DOHH2 (cell line): Measurements from ENCODE around the gene DPYD.

Experiments used
- H3F3A ChIP-seq: fragments of 200-600 bp; sonication (generic), shearing (Covaris generic); 2 replicates; pipeline ENCODE4 v1.6.0; 2016; ENCODE audit warnings: antibody characterized with exemption, mild to moderate bottlenecking; ENCODE audit not compliant: control insufficient read depth, insufficient read depth
- H3K27ac ChIP-seq: fragments of 200-600 bp; sonication (generic); 2 replicates; pipeline ENCODE4 v1.5.1; 2014; ENCODE audit warnings: low read depth, mild to moderate bottlenecking, low read length, moderate library complexity
- H3K27me3 ChIP-seq: fragments of 200-600 bp; sonication (generic); 2 replicates; pipeline ENCODE4 v1.6.1; 2014; ENCODE audit warnings: mild to moderate bottlenecking, low read length, mixed read lengths; ENCODE audit not compliant: control insufficient read depth
- H3K36me3 ChIP-seq: fragments of 200-600 bp; sonication (generic); 2 replicates; pipeline ENCODE4 v1.6.1; 2014; ENCODE audit warnings: mild to moderate bottlenecking, low read length, moderate library complexity, mixed read lengths; ENCODE audit not compliant: control insufficient read depth
- H3K4me1 ChIP-seq: fragments of 200-600 bp; sonication (generic); 2 replicates; pipeline ENCODE4 v1.6.1; 2014; ENCODE audit warnings: mild to moderate bottlenecking, low read length, mixed read lengths; ENCODE audit not compliant: control insufficient read depth
- H3K4me2 ChIP-seq: fragments of 200-600 bp; sonication (generic); 2 replicates; pipeline ENCODE4 v1.6.0; 2014; ENCODE audit warnings: mild to moderate bottlenecking, low read length, moderate library complexity
- H3K4me3 ChIP-seq: fragments of 200-600 bp; sonication (generic); 2 replicates; pipeline ENCODE4 v1.5.1; 2014; ENCODE audit warnings: mild to moderate bottlenecking, low read length, mixed read lengths
- H3K79me2 ChIP-seq: fragments of 200-600 bp; sonication (generic); 2 replicates; pipeline ENCODE4 v1.6.1; 2014; ENCODE audit warnings: mild to moderate bottlenecking, low read length, mixed read lengths; ENCODE audit not compliant: control insufficient read depth
- H3K9me2 ChIP-seq: fragments of 200-600 bp; sonication (generic); replicated peaks from 2 replicates; pipeline ENCODE4 v1.6.1; 2014; ENCODE audit warnings: mild to moderate bottlenecking, low read length, mixed read lengths; ENCODE audit not compliant: control insufficient read depth
- H3K9me3 ChIP-seq: fragments of 200-600 bp; sonication (generic); 2 replicates; pipeline ENCODE4 v1.6.1; 2014; ENCODE audit warnings: antibody characterized with exemption, low read length, mixed read lengths; ENCODE audit not compliant: control insufficient read depth, insufficient read depth
- H4K20me1 ChIP-seq: fragments of 200-600 bp; sonication (generic); 2 replicates; pipeline ENCODE4 v1.6.0; 2014; ENCODE audit warnings: low read depth, mild to moderate bottlenecking, antibody characterized with exemption, low read length, moderate library complexity; ENCODE audit not compliant: control insufficient read depth, insufficient read depth
- EZH2phosphoT487 ChIP-seq: fragments of 200-600 bp; sonication (generic); IDR thresholded peaks from 2 replicates; pipeline ENCODE4 v1.6.1; 2017; ENCODE audit warnings: borderline replicate concordance, mild to moderate bottlenecking, antibody characterized with exemption, low read length, moderate library complexity, mixed read lengths
- TF ChIP-seq, protein P1 (sequence below): fragments of 200-600 bp; sonication (generic); IDR thresholded peaks from one replicate; pipeline ENCODE4 v1.5.1; 2014; ENCODE audit warnings: antibody characterized with exemption, mild to moderate bottlenecking, low read depth, low read length; ENCODE audit not compliant: poor library complexity, severe bottlenecking

Gene DPYD

DNA sequence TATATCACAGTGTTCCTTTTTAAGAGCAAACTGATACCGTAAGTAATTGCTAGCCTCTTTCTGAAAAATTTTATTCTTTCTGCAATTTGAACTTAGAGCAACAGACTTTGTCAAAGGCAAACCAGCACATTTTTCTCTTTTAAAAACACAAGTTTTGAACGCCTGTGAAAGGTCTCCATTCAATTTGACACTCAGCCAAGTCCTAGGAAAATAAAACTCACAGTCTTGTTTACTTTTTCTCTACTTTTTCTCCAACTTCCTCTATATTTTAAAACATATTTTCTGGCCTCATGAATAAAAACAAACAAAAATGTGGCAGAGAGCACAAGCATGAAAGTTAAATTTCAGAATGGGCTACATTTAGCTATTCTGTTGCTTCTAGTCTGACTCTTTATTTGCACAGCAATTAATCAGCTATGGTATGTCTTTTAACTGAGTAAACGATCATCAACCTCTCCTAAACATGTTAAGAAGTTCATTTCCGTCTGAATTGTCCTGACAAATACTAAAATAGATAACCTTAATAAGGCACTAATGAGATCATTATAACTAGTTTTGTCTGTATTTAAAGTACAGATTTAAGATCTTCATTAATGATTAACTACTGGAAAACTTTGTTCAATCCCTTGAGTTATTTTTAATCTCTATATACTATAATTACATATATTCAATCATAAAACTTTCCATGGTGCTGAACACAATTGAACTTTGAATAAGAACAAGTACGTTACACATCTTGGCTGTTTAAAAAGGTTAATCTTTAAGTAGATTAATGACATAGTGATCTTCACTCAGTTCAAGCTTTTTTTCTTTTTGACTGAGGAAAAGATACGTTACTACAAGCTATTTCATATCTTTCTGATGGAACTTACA is 648.7 kb downstream of the DPYD start:
- no peak overlapping the region for H3K4me2 ChIP-seq
- H3K27ac ChIP-seq = no peak overlapping the region
- H3K79me2 ChIP-seq = no peaks in the 10 kb centered on the region
- no peaks in the 10 kb centered on the region for H3K4me1 ChIP-seq
- no peaks in the 10 kb centered on the region for H3F3A ChIP-seq
- no peaks in the 10 kb centered on the region for H3K9me2 ChIP-seq
- TF ChIP-seq, protein P1, sequence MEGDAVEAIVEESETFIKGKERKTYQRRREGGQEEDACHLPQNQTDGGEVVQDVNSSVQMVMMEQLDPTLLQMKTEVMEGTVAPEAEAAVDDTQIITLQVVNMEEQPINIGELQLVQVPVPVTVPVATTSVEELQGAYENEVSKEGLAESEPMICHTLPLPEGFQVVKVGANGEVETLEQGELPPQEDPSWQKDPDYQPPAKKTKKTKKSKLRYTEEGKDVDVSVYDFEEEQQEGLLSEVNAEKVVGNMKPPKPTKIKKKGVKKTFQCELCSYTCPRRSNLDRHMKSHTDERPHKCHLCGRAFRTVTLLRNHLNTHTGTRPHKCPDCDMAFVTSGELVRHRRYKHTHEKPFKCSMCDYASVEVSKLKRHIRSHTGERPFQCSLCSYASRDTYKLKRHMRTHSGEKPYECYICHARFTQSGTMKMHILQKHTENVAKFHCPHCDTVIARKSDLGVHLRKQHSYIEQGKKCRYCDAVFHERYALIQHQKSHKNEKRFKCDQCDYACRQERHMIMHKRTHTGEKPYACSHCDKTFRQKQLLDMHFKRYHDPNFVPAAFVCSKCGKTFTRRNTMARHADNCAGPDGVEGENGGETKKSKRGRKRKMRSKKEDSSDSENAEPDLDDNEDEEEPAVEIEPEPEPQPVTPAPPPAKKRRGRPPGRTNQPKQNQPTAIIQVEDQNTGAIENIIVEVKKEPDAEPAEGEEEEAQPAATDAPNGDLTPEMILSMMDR = no peak
- TF ChIP-seq EZH2phosphoT487 = no peak
- no peaks in the 10 kb centered on the region for H4K20me1 ChIP-seq
- H3K9me3 ChIP-seq = no peaks in the 10 kb centered on the region
- H3K4me3 ChIP-seq = no peak overlapping the region
- no peaks in the 10 kb centered on the region for H3K27me3 ChIP-seq
- H3K36me3 ChIP-seq = no peaks in the 10 kb centered on the region

DNA sequence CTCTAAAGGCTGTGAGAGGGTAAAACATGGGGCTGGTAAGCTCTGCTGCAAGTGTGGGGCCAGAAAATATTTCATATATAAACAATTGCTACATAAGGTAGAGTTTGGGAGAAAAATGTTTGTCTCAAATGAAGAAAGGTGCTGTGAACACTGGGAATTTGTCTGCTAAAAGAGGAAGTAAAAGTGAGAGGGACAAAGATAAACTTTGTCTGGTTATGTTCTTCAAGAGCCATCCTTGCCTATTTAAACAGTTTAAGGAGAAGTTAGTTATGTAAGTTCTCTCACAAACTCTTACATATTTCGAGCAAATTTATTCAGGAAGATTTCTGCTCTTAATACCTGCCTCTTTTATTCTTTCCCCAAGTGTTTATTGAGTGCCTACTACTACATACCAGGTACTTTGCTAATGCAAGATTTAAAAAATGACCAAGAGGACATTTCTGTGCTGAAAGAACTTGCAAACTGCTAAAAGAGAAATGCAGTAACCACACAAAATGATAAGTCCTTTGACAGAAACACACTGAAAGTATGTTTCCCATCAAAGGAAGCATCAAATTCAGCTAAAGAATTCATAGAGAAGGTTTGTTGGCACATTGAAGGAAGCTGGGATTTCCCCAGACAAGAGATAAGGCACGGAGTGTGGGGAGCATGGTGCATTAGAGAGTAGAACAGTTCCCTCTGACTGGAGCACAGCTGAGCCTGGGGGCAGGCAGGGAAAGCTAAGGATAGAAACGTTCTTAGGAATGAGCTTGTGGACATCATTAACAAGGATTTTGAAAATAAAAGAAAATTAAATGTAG is 650.1 kb downstream of the DPYD start:
- Histone ChIP-seq H3F3A (no peaks in the 10 kb centered on the region), H3K9me3 (no peaks in the 10 kb centered on the region), H3K27me3 (no peaks in the 10 kb centered on the region), H3K4me2 (no peak overlapping the region), H3K27ac (no peak overlapping the region), H3K4me3 (no peak overlapping the region), H3K9me2 (no peaks in the 10 kb centered on the region), H3K4me1 (no peaks in the 10 kb centered on the region), H3K36me3 (no peaks in the 10 kb centered on the region), H3K79me2 (no peaks in the 10 kb centered on the region), H4K20me1 (no peaks in the 10 kb centered on the region)
- no peak for TF ChIP-seq EZH2phosphoT487
- TF ChIP-seq, protein P1 = no peak

DNA sequence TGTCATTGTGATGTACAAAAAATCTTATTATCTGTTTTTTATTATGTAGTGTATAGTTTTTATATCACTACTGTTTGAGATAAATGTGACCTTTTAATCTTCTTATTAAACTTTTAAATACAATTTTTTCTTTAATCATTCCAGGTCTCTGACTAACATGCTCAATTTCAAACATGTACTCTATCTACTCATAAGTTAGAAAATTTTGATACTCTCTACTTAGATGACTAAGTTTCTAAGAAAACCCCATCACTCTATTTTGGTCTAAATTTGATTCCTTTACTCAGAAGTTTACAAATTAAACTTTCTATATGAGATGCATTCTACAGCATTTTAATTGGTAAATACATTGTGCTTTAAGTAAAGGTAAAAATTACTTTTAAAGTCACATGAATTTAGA is 655.2 kb downstream of the DPYD start:
- H3K4me2 ChIP-seq = no peak overlapping the region
- no peaks in the 10 kb centered on the region for H3K4me1 ChIP-seq
- H3K79me2 ChIP-seq = no peaks in the 10 kb centered on the region
- no peaks in the 10 kb centered on the region for H3K27me3 ChIP-seq
- H3K9me2 ChIP-seq = no peaks in the 10 kb centered on the region
- no peaks in the 10 kb centered on the region for H4K20me1 ChIP-seq
- no peaks in the 10 kb centered on the region for H3K9me3 ChIP-seq
- no peaks in the 10 kb centered on the region for H3K36me3 ChIP-seq
- H3K4me3 ChIP-seq = no peak overlapping the region
- no peak for TF ChIP-seq EZH2phosphoT487
- TF ChIP-seq, protein P1 = no peak
- H3K27ac ChIP-seq = no peak overlapping the region
- no peaks in the 10 kb centered on the region for H3F3A ChIP-seq
